ENCODE results near the gene SUN1.
"Not testable (repeated sequence)": the region's sequence is repeated elsewhere in the genome, so short reads cannot be mapped to it uniquely, and the experiment has no call there.

Gene SUN1

GRCh38 chr7:835485-836401, 3.5 kb downstream of the SUN1 start:
- DNase-seq, result no peak

- DNase-seq, result no peak
Measured at GRCh38 chr7:836429-836828, 4.2 kb downstream of the SUN1 start.

GRCh38 chr7:837001-837400, 4.7 kb downstream of the SUN1 start:
- no peak for DNase-seq

GRCh38 chr7:840001-840600, 7.8 kb downstream of the SUN1 start:
- no peak for DNase-seq

GRCh38 chr7:841943-842342, 9.7 kb downstream of the SUN1 start:
- no peak for DNase-seq

GRCh38 chr7:842431-843031, 10.3 kb downstream of the SUN1 start:
- no peak for DNase-seq

GRCh38 chr7:843230-843629, 11.0 kb downstream of the SUN1 start:
- DNase-seq, result no peak

GRCh38 chr7:844043-844442, 11.8 kb downstream of the SUN1 start:
- no peak for DNase-seq

GRCh38 chr7:844514-844913, 12.2 kb downstream of the SUN1 start:
- DNase-seq, result no peak

- DNase-seq, result no peak
Measured at GRCh38 chr7:845091-845490, 12.8 kb downstream of the SUN1 start.

- DNase-seq, result no peak
Measured at GRCh38 chr7:845731-846130, 13.5 kb downstream of the SUN1 start.

- not testable (repeated sequence) for DNase-seq
Measured at GRCh38 chr7:846958-847650, 14.8 kb downstream of the SUN1 start.

GRCh38 chr7:847728-848127, 15.5 kb downstream of the SUN1 start:
- not testable (repeated sequence) for DNase-seq

- DNase-seq, result no peak
Measured at GRCh38 chr7:849145-849544, 16.9 kb downstream of the SUN1 start.

- DNase-seq, result no peak
Measured at GRCh38 chr7:849781-850180, 17.5 kb downstream of the SUN1 start.

- no peak for DNase-seq
Measured at GRCh38 chr7:851204-851603, 18.9 kb downstream of the SUN1 start.

- no peak for DNase-seq
Measured at GRCh38 chr7:853366-854117, 21.3 kb downstream of the SUN1 start.

GRCh38 chr7:854118-854775, 22.0 kb downstream of the SUN1 start:
- DNase-seq, result no peak

GRCh38 chr7:855686-856369, 23.6 kb downstream of the SUN1 start:
- no peak for DNase-seq

- no peak for DNase-seq
Measured at GRCh38 chr7:856444-857095, 24.3 kb downstream of the SUN1 start.

- DNase-seq, result no peak
Measured at GRCh38 chr7:857661-858060, 25.4 kb downstream of the SUN1 start.
